Neuron (in vitro differentiated cells): ENCODE results near the gene PNMA8B.
"Not testable (repeated sequence)": the region's sequence is repeated elsewhere in the genome, so short reads cannot be mapped to it uniquely, and the experiment has no call there.

ENCODE experiments used
- H2AFZ ChIP-seq: one replicate; pipeline ENCODE4 v1.6.1; 2013; ENCODE audit warnings: low read depth, mild to moderate bottlenecking, inconsistent platforms, low read length, moderate library complexity
- H3K27me3 ChIP-seq: one replicate; pipeline ENCODE4 v1.6.1; 2013; ENCODE audit warnings: low read length; ENCODE audit not compliant: insufficient read depth
- H3K36me3 ChIP-seq: one replicate; pipeline ENCODE4 v1.6.1; 2013; ENCODE audit warnings: low read length; ENCODE audit not compliant: insufficient read depth
- H3K4me1 ChIP-seq: one replicate; pipeline ENCODE4 v1.6.1; 2013; ENCODE audit warnings: low read length; ENCODE audit not compliant: insufficient read depth
- H3K4me3 ChIP-seq: 2 replicates; pipeline ENCODE4 v1.5.1; 2013; ENCODE audit warnings: mild to moderate bottlenecking, low read length, moderate library complexity
- H3K9me3 ChIP-seq: one replicate; pipeline ENCODE4 v1.6.1; 2013; ENCODE audit warnings: low read length

The PNMA8B gene

GRCh38 chr19:46495786-46496099 lies at the start of gene PNMA8B:
Gene PNMA8B (minus strand): TSS chr19:46495867. CDS start chr19:46495465, 402 bp downstream.
- H3K9me3 ChIP-seq: no peaks in the 10 kb centered on the region
- H3K36me3 ChIP-seq: no peaks in the 10 kb centered on the region
- peak within 1 kb of the TSS; percentile 63 for H3K4me3 ChIP-seq
- H2AFZ ChIP-seq: peak within 1 kb of the TSS; percentile 72
- no peaks in the 10 kb centered on the region for H3K27me3 ChIP-seq
- H3K4me1 ChIP-seq: peaks cover 17% of the 10 kb centered on the region

- no peaks in the 10 kb centered on the region for H3K9me3 ChIP-seq
- no peak overlapping the region for H2AFZ ChIP-seq
- no peak overlapping the region for H3K4me3 ChIP-seq
- no peaks in the 10 kb centered on the region for H3K27me3 ChIP-seq
- H3K36me3 ChIP-seq: no peaks in the 10 kb centered on the region
- no peaks in the 10 kb centered on the region for H3K4me1 ChIP-seq
Measured at GRCh38 chr19:46544651-46545050, 49.0 kb upstream of the PNMA8B start.

- Histone ChIP-seq H3K36me3 (no peaks in the 10 kb centered on the region), H3K27me3 (no peaks in the 10 kb centered on the region), H3K9me3 (no peaks in the 10 kb centered on the region), H3K4me1 (no peaks in the 10 kb centered on the region), H2AFZ (no peak overlapping the region), H3K4me3 (no peak overlapping the region)
Measured at GRCh38 chr19:46542428-46543230, 47.0 kb upstream of the PNMA8B start.

- Histone ChIP-seq H3K4me1 (peaks cover 12% of the 10 kb centered on the region), H2AFZ (no peak overlapping the region), H3K36me3 (no peaks in the 10 kb centered on the region), H3K4me3 (no peak overlapping the region), H3K27me3 (no peaks in the 10 kb centered on the region), H3K9me3 (no peaks in the 10 kb centered on the region)
Measured at GRCh38 chr19:46537136-46538097, 41.8 kb upstream of the PNMA8B start.

GRCh38 chr19:46536391-46536790 lies 40.7 kb upstream of the PNMA8B start:
- Histone ChIP-seq H2AFZ (no peak overlapping the region), H3K27me3 (no peaks in the 10 kb centered on the region), H3K36me3 (no peaks in the 10 kb centered on the region), H3K9me3 (no peaks in the 10 kb centered on the region), H3K4me1 (peaks cover 12% of the 10 kb centered on the region), H3K4me3 (no peak overlapping the region)

- Histone ChIP-seq H3K9me3 (no peaks in the 10 kb centered on the region), H3K4me3 (no peak overlapping the region), H2AFZ (no peak overlapping the region)
Measured at GRCh38 chr19:46533621-46534081, 38.0 kb upstream of the PNMA8B start.

GRCh38 chr19:46533078-46533620 lies 37.5 kb upstream of the PNMA8B start:
- Histone ChIP-seq H2AFZ (no peak overlapping the region), H3K4me3 (no peak overlapping the region), H3K36me3 (no peaks in the 10 kb centered on the region), H3K4me1 (peaks cover 12% of the 10 kb centered on the region), H3K27me3 (peaks cover 3% of the 10 kb centered on the region), H3K9me3 (no peaks in the 10 kb centered on the region)

More at GRCh38 chr19:46533621-46534081, 38.0 kb upstream of the PNMA8B start:
- no peaks in the 10 kb centered on the region for H3K36me3 ChIP-seq
- no peaks in the 10 kb centered on the region for H3K27me3 ChIP-seq
- H3K4me1 ChIP-seq: peaks cover 12% of the 10 kb centered on the region

- Histone ChIP-seq H2AFZ (no peak overlapping the region), H3K4me3 (no peak overlapping the region), H3K9me3 (no peaks in the 10 kb centered on the region), H3K36me3 (no peaks in the 10 kb centered on the region), H3K4me1 (peaks cover 12% of the 10 kb centered on the region), H3K27me3 (peaks cover 4% of the 10 kb centered on the region)
Measured at GRCh38 chr19:46530636-46531035, 35.0 kb upstream of the PNMA8B start.

GRCh38 chr19:46529622-46530451 lies 34.2 kb upstream of the PNMA8B start:
- Histone ChIP-seq H3K36me3 (no peaks in the 10 kb centered on the region), H3K27me3 (peaks cover 4% of the 10 kb centered on the region), H3K4me1 (peaks cover 12% of the 10 kb centered on the region), H2AFZ (no peak overlapping the region), H3K4me3 (no peak overlapping the region), H3K9me3 (no peaks in the 10 kb centered on the region)

GRCh38 chr19:46528601-46529590 lies 33.2 kb upstream of the PNMA8B start:
- H2AFZ ChIP-seq: no peak overlapping the region
- peaks cover 4% of the 10 kb centered on the region for H3K27me3 ChIP-seq
- H3K36me3 ChIP-seq: no peaks in the 10 kb centered on the region
- no peaks in the 10 kb centered on the region for H3K9me3 ChIP-seq
- peaks cover 12% of the 10 kb centered on the region for H3K4me1 ChIP-seq
- H3K4me3 ChIP-seq: no peak overlapping the region

- not testable (repeated sequence) for H2AFZ ChIP-seq
Measured at GRCh38 chr19:46526801-46527200, 31.1 kb upstream of the PNMA8B start.

More at GRCh38 chr19:46526801-46527200, 31.1 kb upstream of the PNMA8B start:
- not testable (repeated sequence) for H3K9me3 ChIP-seq, H3K36me3 ChIP-seq, H3K27me3 ChIP-seq, H3K4me1 ChIP-seq, H3K4me3 ChIP-seq
